Esophagus squamous epithelium (tissue), 4 donors: Measurements from ENCODE around the gene ABHD11.

Source experiments
- POLR2A ChIP-seq, 4 donors: fragments of 450-650 bp; IDR thresholded peaks; one replicate each; pipeline ENCODE4 v1.6.1; 2017; ENCODE audit warnings: antibody characterized with exemption in 4 of 4, mild to moderate bottlenecking in 4 of 4, moderate library complexity in 3 of 4
- TF ChIP-seq, protein P1 (sequence below), 6 experiments: fragments of 450-650 bp in 4 of 6; fragments of 200-600 bp in 2 of 6; sonication (generic) in 2 of 6; IDR thresholded peaks; one replicate each; pipeline ENCODE4 v1.5.1; 2016 to 2019; ENCODE audit warnings: antibody characterized with exemption in 6 of 6, mild to moderate bottlenecking in 4 of 6, moderate library complexity in 4 of 6

DNA sequence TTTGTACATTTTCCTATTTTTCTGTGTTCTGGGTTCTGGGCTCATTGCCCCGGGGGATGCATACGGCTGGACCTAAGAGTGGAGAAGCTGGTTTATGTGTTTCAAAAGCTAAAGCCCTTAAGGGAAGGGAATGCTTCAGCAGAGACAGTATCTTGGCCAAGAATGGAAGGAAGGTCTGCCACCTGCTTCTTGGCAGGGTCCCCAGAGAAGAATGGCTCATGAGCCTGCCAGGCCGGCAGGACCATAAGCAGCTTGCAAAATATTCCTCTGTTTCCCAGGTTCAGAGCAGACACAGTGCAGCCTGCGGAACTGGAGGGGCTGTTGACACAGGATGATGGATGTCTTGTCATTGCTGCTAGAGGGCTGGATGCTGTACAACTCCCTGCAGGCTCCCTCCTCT is 7.8 kb upstream of the ABHD11 start:
- TF ChIP-seq, protein P1, sequence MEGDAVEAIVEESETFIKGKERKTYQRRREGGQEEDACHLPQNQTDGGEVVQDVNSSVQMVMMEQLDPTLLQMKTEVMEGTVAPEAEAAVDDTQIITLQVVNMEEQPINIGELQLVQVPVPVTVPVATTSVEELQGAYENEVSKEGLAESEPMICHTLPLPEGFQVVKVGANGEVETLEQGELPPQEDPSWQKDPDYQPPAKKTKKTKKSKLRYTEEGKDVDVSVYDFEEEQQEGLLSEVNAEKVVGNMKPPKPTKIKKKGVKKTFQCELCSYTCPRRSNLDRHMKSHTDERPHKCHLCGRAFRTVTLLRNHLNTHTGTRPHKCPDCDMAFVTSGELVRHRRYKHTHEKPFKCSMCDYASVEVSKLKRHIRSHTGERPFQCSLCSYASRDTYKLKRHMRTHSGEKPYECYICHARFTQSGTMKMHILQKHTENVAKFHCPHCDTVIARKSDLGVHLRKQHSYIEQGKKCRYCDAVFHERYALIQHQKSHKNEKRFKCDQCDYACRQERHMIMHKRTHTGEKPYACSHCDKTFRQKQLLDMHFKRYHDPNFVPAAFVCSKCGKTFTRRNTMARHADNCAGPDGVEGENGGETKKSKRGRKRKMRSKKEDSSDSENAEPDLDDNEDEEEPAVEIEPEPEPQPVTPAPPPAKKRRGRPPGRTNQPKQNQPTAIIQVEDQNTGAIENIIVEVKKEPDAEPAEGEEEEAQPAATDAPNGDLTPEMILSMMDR (IDR thresholded peaks at IDR 0.05), result no peak
- no peak for TF ChIP-seq POLR2A (IDR thresholded peaks at IDR 0.05)
